GM12878 (cell line): Measurements from ENCODE around the gene ANXA4. TPM values are rescaled to one million over a fixed set of nuclear protein-coding genes. Genes with fewer than 3 reads are reported as not detected.

Experiments used
- ATAC-seq: fragments of 200-7000 bp; cut with Tn5 transposase; 3 replicates; pipeline ENCODE4 v1.9.1; 2020; ENCODE audit warnings: mild to moderate bottlenecking, moderate library complexity
- BruUV-seq: library from RNA; stranded (reverse); fragments of 400-500 nt; replicated peaks from 2 replicates; lab custom pipeline; 2021; lab: Mats Ljungman, UMichigan
- CTCF ChIA-PET: fragments of 300-600 bp; sonication (Branson Sonifier 250); formaldehyde crosslinking; extraction: SDS; loops from one replicate; lab custom pipeline; 2021; ENCODE audit warnings: inconsistent platforms; lab: Yijun Ruan, JAX
- POLR2A ChIA-PET: fragments of 350-600 bp; formaldehyde crosslinking; extraction: SDS; loops from one replicate; lab custom pipeline; 2021; ENCODE audit warnings: inconsistent platforms; lab: Charles Lee
- RAD21 ChIA-PET: fragments of 300-600 bp; sonication (Branson Sonifier 250); formaldehyde crosslinking; loops from one replicate; lab custom pipeline; 2023; ENCODE audit warnings: antibody characterized with exemption; ENCODE audit not compliant: unreplicated experiment; lab: Charles Lee
- SMC1A ChIA-PET: fragments of 300-600 bp; sonication (Branson Sonifier 250); formaldehyde crosslinking; loops from one replicate; lab custom pipeline; 2023; ENCODE audit not compliant: unreplicated experiment, uncharacterized antibody; lab: Charles Lee
- DNase-seq: peaks from one replicate; pipeline ENCODE4 v3.0.0-alpha.2; 2011; ENCODE audit warnings: low read depth, low spot score
- FAIRE-seq: peaks from 3 replicates; lab custom pipeline; 2011; peaks lifted over from hg19 to GRCh38; lab: Jason Lieb, UNC
- H2AFZ ChIP-seq: 2 replicates; pipeline ENCODE4 v1.6.0; 2011; ENCODE audit warnings: low read depth, low read length, control low read depth; ENCODE audit not compliant: control insufficient read depth
- H3K27ac ChIP-seq: 2 replicates; pipeline ENCODE4 v1.5.1; 2011; ENCODE audit warnings: control low read depth; ENCODE audit not compliant: control insufficient read depth, insufficient read depth
- H3K27me3 ChIP-seq, 2 experiments: replicated peaks in 1 of 2; 2 replicates each; pipeline versions ENCODE4 v1.6.0 to v1.6.1; 2011; ENCODE audit warnings: low read length in 1 of 2; ENCODE audit not compliant: control insufficient read depth in 2 of 2, insufficient read depth in 2 of 2
- H3K36me3 ChIP-seq, 2 experiments: 2 replicates each; pipeline ENCODE4 v1.5.1; 2011; ENCODE audit warnings: low read length in 1 of 2; ENCODE audit not compliant: control insufficient read depth in 2 of 2, insufficient read depth in 2 of 2
- H3K4me1 ChIP-seq: 2 replicates; pipeline ENCODE4 v1.6.1; 2011; ENCODE audit warnings: mild to moderate bottlenecking, low read length, moderate library complexity, mixed read lengths; ENCODE audit not compliant: control insufficient read depth, insufficient read depth
- H3K4me2 ChIP-seq: 2 replicates; pipeline ENCODE4 v1.6.0; 2011; ENCODE audit warnings: control low read depth; ENCODE audit not compliant: control insufficient read depth, insufficient read depth
- H3K4me3 ChIP-seq: fragments of 200-600 bp; sonication (generic); 2 replicates; pipeline ENCODE4 v1.5.1; 2016
- H3K79me2 ChIP-seq: 2 replicates; pipeline ENCODE4 v1.6.0; 2011; ENCODE audit warnings: low read length; ENCODE audit not compliant: control insufficient read depth, insufficient read depth
- H3K9ac ChIP-seq: 2 replicates; pipeline ENCODE4 v1.8.0; 2011; ENCODE audit warnings: low read length, control low read depth, mixed read lengths; ENCODE audit not compliant: control insufficient read depth, insufficient read depth
- H3K9me3 ChIP-seq: replicated peaks from 3 replicates; pipeline ENCODE4 v1.5.1; 2011; ENCODE audit warnings: mild to moderate bottlenecking, low read length; ENCODE audit not compliant: control insufficient read depth, insufficient read depth
- H4K20me1 ChIP-seq: 2 replicates; pipeline ENCODE4 v1.6.0; 2011; ENCODE audit not compliant: control insufficient read depth, insufficient read depth
- BHLHE40 ChIP-seq, 2 experiments: fragments of 450-650 bp in 1 of 2; IDR thresholded peaks; 2 replicates each; pipeline ENCODE4 v1.6.1; 2011 to 2017; ENCODE audit warnings: low read depth in 2 of 2, borderline replicate concordance in 1 of 2, improper control_type of control experiment in 1 of 2, low read length in 1 of 2, mild to moderate bottlenecking in 1 of 2
- CBX5 ChIP-seq: sonication (generic); IDR thresholded peaks from 2 replicates; pipeline ENCODE4 v1.6.1; 2016; ENCODE audit warnings: low read depth, moderate library complexity, mild to moderate bottlenecking, inconsistent platforms
- CHD1 ChIP-seq: IDR thresholded peaks from 2 replicates; pipeline ENCODE4 v1.6.1; 2012; ENCODE audit warnings: low read depth, low read length, improper control_type of control experiment
- EGR1 ChIP-seq, 2 experiments: IDR thresholded peaks; 1 replicate in 1 of 2; 2 replicates in 1 of 2; pipeline ENCODE4 v1.6.1; 2011 to 2012; ENCODE audit warnings: low read depth in 2 of 2, low read length in 2 of 2, borderline replicate concordance in 1 of 2, mild to moderate bottlenecking in 1 of 2, moderate library complexity in 1 of 2
- ESRRA ChIP-seq: IDR thresholded peaks from 2 replicates; pipeline ENCODE4 v1.6.1; 2012; ENCODE audit warnings: mild to moderate bottlenecking, low read length, improper control_type of control experiment
- GABPA ChIP-seq: IDR thresholded peaks from 2 replicates; pipeline ENCODE4 v1.6.1; 2014; ENCODE audit warnings: antibody characterized with exemption, low read depth, mild to moderate bottlenecking, inconsistent platforms
- HDAC6 ChIP-seq: fragments of 200-600 bp; sonication (generic); IDR thresholded peaks from one replicate; pipeline ENCODE4 v1.8.0; 2017; ENCODE audit warnings: antibody characterized with exemption; ENCODE audit not compliant: unreplicated experiment
- NBN ChIP-seq: fragments of 450-650 bp; IDR thresholded peaks from 2 replicates; pipeline ENCODE4 v1.6.1; 2016
- ZBTB33 ChIP-seq: fragments of 450-650 bp; IDR thresholded peaks from 2 replicates; pipeline ENCODE4 v1.6.1; 2017; ENCODE audit warnings: mild to moderate bottlenecking
- ZNF207 ChIP-seq: fragments of 450-650 bp; IDR thresholded peaks from 2 replicates; pipeline ENCODE4 v1.6.1; 2014; ENCODE audit warnings: antibody characterized with exemption, mild to moderate bottlenecking, borderline replicate concordance
- ZNF622 ChIP-seq: fragments of 450-650 bp; IDR thresholded peaks from 2 replicates; pipeline ENCODE4 v1.6.1; 2017; ENCODE audit warnings: mild to moderate bottlenecking, inconsistent platforms
- WGBS: methylation state at CpG from one replicate; pipeline ENCODE4 v1.1.6; 2016; ENCODE audit warnings: low lambda C conversion rate; ENCODE audit not compliant: insufficient replicate concordance, insufficient coverage; ENCODE audit errors: missing lambda C conversion rate; 5-methylcytosine and 5-hydroxymethylcytosine counted together
- in situ Hi-C: fragments of 300-500 bp; cut with MboI; formaldehyde crosslinking; loops from 9 replicates; pipeline ENCODE4 v1.14.3; 2018; ENCODE audit warnings: mixed read lengths
- intact Hi-C: fragments of 100-400 bp; cut with micrococcal nuclease; formaldehyde crosslinking; loops from one replicate; pipeline ENCODE4 v1.14.2; 2022; ENCODE audit not compliant: unreplicated experiment
- polyA plus RNA-seq, 11 experiments: library from polyadenylated mRNA; depleted of rRNA in 4 of 11; unstranded in 6 of 11; stranded (reverse) in 5 of 11; fragments of >200 nt; fragmentation: Nextera tagmentation in 4 of 11; fragmentation: Illumina TruSeq in 1 of 11; extraction: Ambion mirVana in 4 of 11; extraction: Trizol in 1 of 11; gene quantifications; 1 replicate in 1 of 11; 2 replicates in 10 of 11; pipeline versions ENCODE4 v1.2.1 to v1.2.3, GENCODE V29; 2011 to 2016; ENCODE audit warnings: inconsistent platforms in 2 of 11, missing spikeins in 2 of 11, low read depth in 1 of 11
- total RNA-seq, 4 experiments: library from RNA; depleted of rRNA in 3 of 4; stranded (reverse); fragments of >200 nt in 3 of 4; fragmentation: Illumina TruSeq in 1 of 4; extraction: Trizol in 1 of 4; gene quantifications; 2 replicates each; pipeline versions ENCODE4 v1.2.1 to v1.2.3, GENCODE V29; 2013 to 2021
- TF ChIP-seq, protein P1 (sequence below): fragments of 150-350 bp; IDR thresholded peaks from 2 replicates; pipeline ENCODE4 v1.6.1; 2014; ENCODE audit warnings: mild to moderate bottlenecking, low read depth, low read length
- TF ChIP-seq, protein P2 (sequence below): fragments of 450-650 bp; IDR thresholded peaks from 2 replicates; pipeline ENCODE4 v1.6.1; 2016; ENCODE audit warnings: mild to moderate bottlenecking, moderate library complexity, borderline replicate concordance

The ANXA4 gene
- total and polyA plus RNA-seq, 10 of the 15 experiments (the other 5 are each of a cell fraction or from before 2014, with no cell fraction given), result 16.3 to 97.2 (median 71.0) TPM

DNA sequence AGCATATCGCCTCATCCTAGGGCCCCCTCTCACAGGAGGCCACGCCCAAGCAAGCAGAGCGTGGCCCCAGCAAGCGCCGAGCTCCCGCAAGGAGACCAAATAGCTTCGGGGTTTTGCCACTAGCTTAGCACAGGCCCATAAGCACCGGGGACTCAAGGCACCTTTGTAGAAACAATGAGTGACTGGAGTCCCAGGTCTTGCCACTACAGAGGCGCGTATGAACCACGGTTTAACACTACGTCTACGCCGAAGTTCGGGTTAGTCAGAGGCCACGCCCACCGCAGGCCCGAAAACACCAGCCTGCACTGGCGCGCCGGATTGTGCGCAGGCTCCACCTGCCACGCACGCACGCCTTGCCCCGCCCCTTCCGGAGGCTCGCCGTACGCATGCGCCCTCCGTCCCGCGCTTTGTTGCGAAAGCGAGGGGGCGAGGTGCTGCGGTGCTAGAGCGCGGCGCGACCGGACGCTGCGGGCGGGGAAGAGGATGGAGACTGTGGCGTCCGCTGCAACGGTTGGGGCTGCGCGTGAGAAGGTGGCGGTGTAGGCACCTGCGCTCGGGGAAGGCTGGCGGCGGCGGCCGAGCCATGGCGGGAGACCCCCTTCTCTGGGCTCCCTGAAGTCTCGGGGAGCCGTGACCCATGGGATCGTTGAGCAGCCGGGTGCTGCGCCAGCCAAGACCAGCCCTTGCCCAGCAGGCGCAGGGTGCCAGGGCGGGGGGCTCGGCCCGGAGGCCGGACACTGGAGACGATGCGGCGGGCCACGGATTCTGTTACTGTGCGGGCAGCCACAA is 87.5 kb downstream of the ANXA4 start, which contains the start of gene GMCL1:
Gene GMCL1, plus strand, starts transcription at position 405 of the 789 bp plus-strand sequence. Its CDS starts 233 bp downstream, at position 638.
- 2% methylated on average over 65 of the region's 74 CpGs for WGBS
- DNase-seq, result peak; percentile 92
- peak; percentile 95 for FAIRE-seq
- TSS peak; percentile 61 for BruUV-seq
- ChIA-PET RAD21 (interaction anchor here (1.0 to 3.5 kb wide), 7 partner anchors 13 to 105 kb away, joined by 3 to 27 read pairs (median 3); no protein-coding TSS in a partner anchor), SMC1A (interaction anchor here (0.8 to 3.5 kb wide), 9 partner anchors 9 to 464 kb away, joined by 3 to 14 read pairs (median 3); partner anchors contain the start of gene SNRPG), CTCF (interaction anchor here (0.7 to 6.8 kb wide), 7 partner anchors 12 to 240 kb away, joined by 3 to 67 read pairs (median 5); no protein-coding TSS in a partner anchor), POLR2A (interaction anchor here (1.0 to 2.2 kb wide), 7 partner anchors 10 to 96 kb away, joined by 3 to 9 read pairs (median 4); partner anchors contain the start of gene MXD1)
- Histone ChIP-seq H3K9me3 (no peaks in the 10 kb centered on the region), H3K9ac (peak within 1 kb of the TSS; percentile 92), H3K4me3 (peak within 1 kb of the TSS; percentile 87), H4K20me1 (no peaks in the 10 kb centered on the region), H3K79me2 (peaks cover 48% of the 10 kb centered on the region), H3K27me3 (no peaks in the 10 kb centered on the region), H3K27ac (peak within 1 kb of the TSS; percentile 93), H3K36me3 (no peaks in the 10 kb centered on the region; a peak in 1 of 4 replicates), H3K4me1 (peaks cover 3% of the 10 kb centered on the region), H3K4me2 (peak within 1 kb of the TSS; percentile 98), H2AFZ (peak within 1 kb of the TSS; percentile 100)
- in situ Hi-C loops (no loop called here), intact Hi-C loops (loop anchor here (5.0 kb wide), 2 partner anchors 107 to 182 kb away; no protein-coding TSS in a partner anchor)
- peak; percentile 94 for ATAC-seq
- TF ChIP-seq CBX5, result no peak
- TF ChIP-seq, protein P1, sequence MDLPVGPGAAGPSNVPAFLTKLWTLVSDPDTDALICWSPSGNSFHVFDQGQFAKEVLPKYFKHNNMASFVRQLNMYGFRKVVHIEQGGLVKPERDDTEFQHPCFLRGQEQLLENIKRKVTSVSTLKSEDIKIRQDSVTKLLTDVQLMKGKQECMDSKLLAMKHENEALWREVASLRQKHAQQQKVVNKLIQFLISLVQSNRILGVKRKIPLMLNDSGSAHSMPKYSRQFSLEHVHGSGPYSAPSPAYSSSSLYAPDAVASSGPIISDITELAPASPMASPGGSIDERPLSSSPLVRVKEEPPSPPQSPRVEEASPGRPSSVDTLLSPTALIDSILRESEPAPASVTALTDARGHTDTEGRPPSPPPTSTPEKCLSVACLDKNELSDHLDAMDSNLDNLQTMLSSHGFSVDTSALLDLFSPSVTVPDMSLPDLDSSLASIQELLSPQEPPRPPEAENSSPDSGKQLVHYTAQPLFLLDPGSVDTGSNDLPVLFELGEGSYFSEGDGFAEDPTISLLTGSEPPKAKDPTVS, result no peak
- peak; percentile 74 for TF ChIP-seq NBN
- TF ChIP-seq ESRRA, result no peak
- TF ChIP-seq, protein P2, sequence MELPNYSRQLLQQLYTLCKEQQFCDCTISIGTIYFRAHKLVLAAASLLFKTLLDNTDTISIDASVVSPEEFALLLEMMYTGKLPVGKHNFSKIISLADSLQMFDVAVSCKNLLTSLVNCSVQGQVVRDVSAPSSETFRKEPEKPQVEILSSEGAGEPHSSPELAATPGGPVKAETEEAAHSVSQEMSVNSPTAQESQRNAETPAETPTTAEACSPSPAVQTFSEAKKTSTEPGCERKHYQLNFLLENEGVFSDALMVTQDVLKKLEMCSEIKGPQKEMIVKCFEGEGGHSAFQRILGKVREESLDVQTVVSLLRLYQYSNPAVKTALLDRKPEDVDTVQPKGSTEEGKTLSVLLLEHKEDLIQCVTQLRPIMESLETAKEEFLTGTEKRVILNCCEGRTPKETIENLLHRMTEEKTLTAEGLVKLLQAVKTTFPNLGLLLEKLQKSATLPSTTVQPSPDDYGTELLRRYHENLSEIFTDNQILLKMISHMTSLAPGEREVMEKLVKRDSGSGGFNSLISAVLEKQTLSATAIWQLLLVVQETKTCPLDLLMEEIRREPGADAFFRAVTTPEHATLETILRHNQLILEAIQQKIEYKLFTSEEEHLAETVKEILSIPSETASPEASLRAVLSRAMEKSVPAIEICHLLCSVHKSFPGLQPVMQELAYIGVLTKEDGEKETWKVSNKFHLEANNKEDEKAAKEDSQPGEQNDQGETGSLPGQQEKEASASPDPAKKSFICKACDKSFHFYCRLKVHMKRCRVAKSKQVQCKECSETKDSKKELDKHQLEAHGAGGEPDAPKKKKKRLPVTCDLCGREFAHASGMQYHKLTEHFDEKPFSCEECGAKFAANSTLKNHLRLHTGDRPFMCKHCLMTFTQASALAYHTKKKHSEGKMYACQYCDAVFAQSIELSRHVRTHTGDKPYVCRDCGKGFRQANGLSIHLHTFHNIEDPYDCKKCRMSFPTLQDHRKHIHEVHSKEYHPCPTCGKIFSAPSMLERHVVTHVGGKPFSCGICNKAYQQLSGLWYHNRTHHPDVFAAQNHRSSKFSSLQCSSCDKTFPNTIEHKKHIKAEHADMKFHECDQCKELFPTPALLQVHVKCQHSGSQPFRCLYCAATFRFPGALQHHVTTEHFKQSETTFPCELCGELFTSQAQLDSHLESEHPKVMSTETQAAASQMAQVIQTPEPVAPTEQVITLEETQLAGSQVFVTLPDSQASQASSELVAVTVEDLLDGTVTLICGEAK, result peak; percentile 66; the same call in 1 of the 2 replicates
- peak; percentile 25 to 86; a peak in 2 of 4 replicates for TF ChIP-seq BHLHE40 (IDR thresholded peaks at IDR 0.05; ENCODE audit: borderline replicate concordance in 1 of 2, low read depth in 2 of 2, low read length in 1 of 2)
- TF ChIP-seq HDAC6, result no peak
- peak; percentile 72 to 84 for TF ChIP-seq EGR1 (IDR thresholded peaks at IDR 0.05; ENCODE audit: borderline replicate concordance in 1 of 2, low read depth in 2 of 2, low read length in 2 of 2)
- TF ChIP-seq ZNF622, result no peak
- TF ChIP-seq CHD1, result no peak
- no peak for TF ChIP-seq GABPA
- TF ChIP-seq ZNF207, result peak; percentile 17; the same call in 1 of the 2 replicates
- TF ChIP-seq ZBTB33, result no peak
